OCI-LY1 (cell line): ENCODE data around the gene PTP4A2.

Experiments
- H2AFZ ChIP-seq: fragments of 200-600 bp; sonication (generic), shearing (Covaris generic); 2 replicates; pipeline ENCODE4 v1.6.0; 2014; ENCODE audit warnings: antibody characterized with exemption, mild to moderate bottlenecking, low read length
- H3F3A ChIP-seq: fragments of 200-600 bp; sonication (generic), shearing (Covaris generic); 2 replicates; pipeline ENCODE4 v1.6.0; 2014; ENCODE audit warnings: mild to moderate bottlenecking, antibody characterized with exemption, low read length, moderate library complexity; ENCODE audit not compliant: insufficient read depth
- H3K27ac ChIP-seq: fragments of 200-600 bp; sonication (generic); 2 replicates; pipeline ENCODE4 v1.5.1; 2014; ENCODE audit warnings: low read length, mixed run types, mild to moderate bottlenecking, low read depth; ENCODE audit not compliant: poor library complexity, severe bottlenecking
- H3K27me3 ChIP-seq: fragments of 200-600 bp; sonication (generic); 2 replicates; pipeline ENCODE4 v1.6.0; 2014; ENCODE audit warnings: antibody characterized with exemption, mild to moderate bottlenecking, low read length, moderate library complexity; ENCODE audit not compliant: insufficient read depth
- H3K36me3 ChIP-seq: fragments of 200-600 bp; sonication (generic); 2 replicates; pipeline ENCODE4 v1.6.1; 2014; ENCODE audit warnings: mild to moderate bottlenecking, antibody characterized with exemption, low read length, moderate library complexity, mixed read lengths; ENCODE audit not compliant: insufficient read depth
- H3K4me1 ChIP-seq: fragments of 200-600 bp; sonication (generic); 2 replicates; pipeline ENCODE4 v1.5.1; 2014; ENCODE audit warnings: mild to moderate bottlenecking, low read length, moderate library complexity; ENCODE audit not compliant: insufficient read depth, severe bottlenecking
- H3K4me2 ChIP-seq: fragments of 200-600 bp; sonication (generic), shearing (Covaris generic); 2 replicates; pipeline ENCODE4 v1.6.1; 2014; ENCODE audit warnings: low read length
- H3K4me3 ChIP-seq: fragments of 200-600 bp; sonication (generic); 2 replicates; pipeline ENCODE4 v1.5.1; 2014; ENCODE audit warnings: low read length, low read depth, mild to moderate bottlenecking, mixed read lengths; ENCODE audit not compliant: poor library complexity, severe bottlenecking
- H3K79me2 ChIP-seq: fragments of 200-600 bp; shearing (Covaris generic); 2 replicates; pipeline ENCODE4 v1.6.1; 2016; ENCODE audit warnings: mixed run types, low read length, mixed read lengths; ENCODE audit not compliant: insufficient read depth
- H3K9ac ChIP-seq: fragments of 200-600 bp; sonication (generic), shearing (Covaris generic); 2 replicates; pipeline ENCODE4 v1.6.1; 2014; ENCODE audit warnings: mild to moderate bottlenecking, low read length, mixed read lengths
- H3K9me2 ChIP-seq: fragments of 200-600 bp; sonication (generic), shearing (Covaris generic); 2 replicates; pipeline ENCODE4 v1.6.1; 2014; ENCODE audit warnings: low read depth, mild to moderate bottlenecking, low read length, mixed read lengths
- H3K9me3 ChIP-seq: fragments of 200-600 bp; shearing (Covaris generic); 2 replicates; pipeline ENCODE4 v1.6.1; 2014; ENCODE audit warnings: low read length, mixed read lengths
- H4K20me1 ChIP-seq: fragments of 200-600 bp; sonication (generic), shearing (Covaris generic); 2 replicates; pipeline ENCODE4 v1.6.0; 2016; ENCODE audit warnings: mild to moderate bottlenecking, low read length; ENCODE audit not compliant: insufficient read depth
- CTCF ChIP-seq: fragments of 200-600 bp; sonication (generic), shearing (Covaris generic); IDR thresholded peaks from 2 replicates; pipeline ENCODE4 v1.5.1; 2017; ENCODE audit warnings: mild to moderate bottlenecking, antibody characterized with exemption, low read length, moderate library complexity, mixed read lengths
- EZH2 ChIP-seq: fragments of 200-600 bp; sonication (generic), shearing (Covaris generic); IDR thresholded peaks from 2 replicates; pipeline ENCODE4 v1.8.0; 2017; ENCODE audit warnings: borderline replicate concordance, mixed run types, mild to moderate bottlenecking, antibody characterized with exemption, low read length, moderate library complexity, mixed read lengths

The PTP4A2 gene

GRCh38 chr1:31976401-31976800 lies 38.2 kb upstream of the PTP4A2 start:
- H3K9me2 ChIP-seq = no peaks in the 10 kb centered on the region
- no peak overlapping the region for H3K4me2 ChIP-seq
- no peak overlapping the region for H3K9ac ChIP-seq
- no peaks in the 10 kb centered on the region for H3K9me3 ChIP-seq
- no peaks in the 10 kb centered on the region for H4K20me1 ChIP-seq
- no peaks in the 10 kb centered on the region for H3K79me2 ChIP-seq
- H3K36me3 ChIP-seq = no peaks in the 10 kb centered on the region
- TF ChIP-seq EZH2 = no peak
- no peak for TF ChIP-seq CTCF
- H3K4me1 ChIP-seq = peaks cover 9% of the 10 kb centered on the region
- H2AFZ ChIP-seq = no peak overlapping the region
- H3F3A ChIP-seq = no peaks in the 10 kb centered on the region
- no peaks in the 10 kb centered on the region for H3K27me3 ChIP-seq
- no peak overlapping the region for H3K4me3 ChIP-seq
- H3K27ac ChIP-seq = no peak overlapping the region

- H4K20me1 ChIP-seq = no peaks in the 10 kb centered on the region
- H3K79me2 ChIP-seq = no peaks in the 10 kb centered on the region
- H3K27ac ChIP-seq = no peak overlapping the region
- no peaks in the 10 kb centered on the region for H3K9me3 ChIP-seq
- H3K4me1 ChIP-seq = no peaks in the 10 kb centered on the region
- no peaks in the 10 kb centered on the region for H3F3A ChIP-seq
- no peak overlapping the region for H2AFZ ChIP-seq
- H3K4me3 ChIP-seq = no peak overlapping the region
- H3K27me3 ChIP-seq = no peaks in the 10 kb centered on the region
- TF ChIP-seq CTCF (no peak), EZH2 (no peak)
- H3K4me2 ChIP-seq = no peak overlapping the region
- H3K9ac ChIP-seq = no peak overlapping the region
- no peaks in the 10 kb centered on the region for H3K36me3 ChIP-seq
- no peaks in the 10 kb centered on the region for H3K9me2 ChIP-seq
Observed at GRCh38 chr1:31970873-31971272, 32.7 kb upstream of the PTP4A2 start.

GRCh38 chr1:31961536-31961935 lies 23.4 kb upstream of the PTP4A2 start:
- no peaks in the 10 kb centered on the region for H3K4me1 ChIP-seq
- H4K20me1 ChIP-seq = no peaks in the 10 kb centered on the region
- H3K9ac ChIP-seq = no peak overlapping the region
- H3K27ac ChIP-seq = no peak overlapping the region
- no peak overlapping the region for H2AFZ ChIP-seq
- TF ChIP-seq EZH2 = no peak
- no peak for TF ChIP-seq CTCF
- H3K79me2 ChIP-seq = no peaks in the 10 kb centered on the region
- no peaks in the 10 kb centered on the region for H3K9me3 ChIP-seq
- H3K27me3 ChIP-seq = no peaks in the 10 kb centered on the region
- H3K4me3 ChIP-seq = no peak overlapping the region
- no peaks in the 10 kb centered on the region for H3F3A ChIP-seq
- H3K9me2 ChIP-seq = no peaks in the 10 kb centered on the region
- no peak overlapping the region for H3K4me2 ChIP-seq
- no peaks in the 10 kb centered on the region for H3K36me3 ChIP-seq
